CD4-positive, alpha-beta T cell treated with Interleukin-6 for 4 hours (primary cell): ENCODE results near the gene CD19.
A peak's percentile ranks its signal among the peaks of the same experiment; 100 is the strongest.
"Not testable (repeated sequence)": the region's sequence is repeated elsewhere in the genome, so short reads cannot be mapped to it uniquely, and the experiment has no call there.

Experiments used
- DNase-seq: peaks from one replicate; pipeline ENCODE4 v3.0.0-alpha.2; 2020; ENCODE audit warnings: mixed read lengths

Gene CD19

GRCh38 chr16:28910086-28911031 lies 21.4 kb upstream of the CD19 start:
- no peak for DNase-seq

DNA sequence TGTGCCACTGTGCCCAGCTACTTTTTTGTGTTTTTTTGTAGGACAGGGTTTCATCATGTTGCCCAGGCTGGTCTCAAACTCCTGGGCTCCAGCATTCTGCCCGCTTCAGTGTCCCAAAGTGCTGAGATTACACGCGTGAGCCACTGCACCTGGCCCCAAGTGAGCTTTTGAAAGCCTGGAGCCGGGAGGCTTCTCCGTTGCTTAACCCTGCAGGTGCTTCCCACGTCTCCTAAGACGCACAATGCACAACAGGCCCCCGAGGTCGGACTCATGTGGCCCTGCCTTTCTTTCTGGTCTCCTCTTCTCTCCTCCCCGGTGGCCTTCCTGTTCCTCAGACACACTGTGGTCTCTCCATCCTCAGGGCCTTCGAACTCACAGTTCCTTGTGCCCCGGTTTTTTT lies 19.2 kb upstream of the CD19 start:
- no peak for DNase-seq

- DNase-seq, result no peak
These were observed 17.6 kb upstream of the CD19 start for GRCh38 chr16:28913946-28914724.

GRCh38 chr16:28915181-28915580 lies 16.6 kb upstream of the CD19 start:
- no peak for DNase-seq

GRCh38 chr16:28917095-28917494 lies 14.7 kb upstream of the CD19 start:
- no peak for DNase-seq

DNA sequence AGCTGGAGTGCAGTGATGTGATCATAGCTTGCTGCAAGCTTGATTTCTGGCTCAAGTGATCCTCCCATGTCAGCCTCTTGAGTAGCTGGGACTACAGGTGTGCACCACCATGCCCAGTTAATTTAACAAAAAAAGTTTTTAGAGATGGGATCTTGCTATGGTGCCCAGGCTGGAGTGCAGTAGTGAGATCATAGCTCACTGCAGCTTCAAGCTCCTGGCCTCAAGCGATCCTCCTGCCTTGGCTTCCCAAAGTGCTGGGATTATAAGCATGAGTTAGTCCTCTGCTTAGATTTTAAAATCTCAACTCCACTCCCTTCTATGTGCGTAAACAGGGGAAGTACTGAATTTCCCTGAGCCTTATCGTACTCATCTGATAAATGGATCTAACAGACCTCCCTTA lies 13.1 kb upstream of the CD19 start:
- DNase-seq, result no peak

DNA sequence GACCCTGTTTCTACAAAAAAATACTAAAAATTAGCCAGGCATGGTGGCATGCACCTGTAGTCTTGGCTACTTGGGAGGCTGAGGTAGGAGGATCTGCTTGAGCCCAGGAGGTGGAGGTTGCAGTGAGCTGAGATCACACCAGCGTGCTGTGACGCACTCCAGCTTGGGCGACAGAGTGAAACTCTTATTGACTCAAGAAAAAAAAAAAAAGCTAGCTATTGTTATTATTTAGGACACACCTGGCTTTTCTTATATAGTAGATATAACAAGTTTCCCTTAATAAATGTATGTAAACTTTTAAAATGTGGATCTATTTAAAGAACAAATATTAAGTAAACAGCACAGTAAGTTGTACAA lies 8.6 kb upstream of the CD19 start:
- DNase-seq, result no peak

DNA sequence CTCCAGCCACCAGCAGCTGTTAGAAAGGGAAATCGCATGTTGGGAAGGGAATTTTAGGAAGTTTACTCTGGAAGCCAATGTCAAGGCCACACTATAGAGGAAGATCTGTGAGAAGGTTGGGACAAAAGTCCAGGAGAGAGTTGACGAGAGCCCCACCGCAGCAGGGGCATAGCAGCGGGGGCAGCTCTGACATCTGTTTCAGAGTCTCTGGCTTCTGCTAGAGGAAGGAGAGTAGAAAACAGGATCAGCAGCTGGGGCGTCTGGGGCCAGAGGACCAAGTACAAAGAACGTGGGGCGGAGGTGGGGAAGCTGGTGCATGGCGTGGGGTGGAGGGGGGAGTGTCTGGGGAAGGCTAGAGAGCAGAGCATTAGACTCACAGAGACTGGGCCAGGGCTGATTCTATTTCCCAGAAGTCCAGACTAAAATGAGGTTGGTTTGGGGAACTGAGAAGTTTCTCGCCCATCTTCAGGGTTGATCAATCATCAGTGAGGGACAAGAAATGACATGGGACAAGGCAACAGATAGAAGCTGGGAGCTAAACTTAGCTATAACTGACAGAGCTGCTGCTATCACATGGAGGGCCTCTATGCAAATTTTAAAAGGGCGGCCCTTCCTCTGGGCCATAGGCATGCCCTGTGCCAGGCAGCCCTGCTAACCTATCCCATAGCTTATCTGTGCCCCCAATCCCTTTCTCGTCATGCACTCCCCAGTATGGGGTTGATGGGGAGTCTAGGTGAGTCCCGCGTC lies 7.9 kb upstream of the CD19 start:
- DNase-seq, result no peak

DNA sequence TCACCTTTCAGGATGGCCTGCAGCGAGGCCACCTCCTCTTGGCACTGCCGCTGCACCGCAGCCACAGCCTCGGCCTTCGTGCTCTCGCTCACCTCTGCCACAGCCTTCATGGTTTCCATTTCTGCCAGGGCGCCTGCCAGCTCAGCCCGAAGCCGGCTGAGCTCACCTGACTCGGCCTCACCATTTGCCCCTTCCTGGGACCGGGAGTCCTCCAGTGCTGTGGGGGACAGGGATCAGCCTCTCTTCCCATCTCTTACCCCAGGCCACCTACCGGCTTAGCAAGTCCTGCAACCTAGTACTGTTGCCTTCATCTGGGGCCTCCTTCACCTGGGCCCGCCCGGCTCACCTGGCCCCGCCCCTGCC lies 7.4 kb upstream of the CD19 start:
- no peak for DNase-seq

DNA sequence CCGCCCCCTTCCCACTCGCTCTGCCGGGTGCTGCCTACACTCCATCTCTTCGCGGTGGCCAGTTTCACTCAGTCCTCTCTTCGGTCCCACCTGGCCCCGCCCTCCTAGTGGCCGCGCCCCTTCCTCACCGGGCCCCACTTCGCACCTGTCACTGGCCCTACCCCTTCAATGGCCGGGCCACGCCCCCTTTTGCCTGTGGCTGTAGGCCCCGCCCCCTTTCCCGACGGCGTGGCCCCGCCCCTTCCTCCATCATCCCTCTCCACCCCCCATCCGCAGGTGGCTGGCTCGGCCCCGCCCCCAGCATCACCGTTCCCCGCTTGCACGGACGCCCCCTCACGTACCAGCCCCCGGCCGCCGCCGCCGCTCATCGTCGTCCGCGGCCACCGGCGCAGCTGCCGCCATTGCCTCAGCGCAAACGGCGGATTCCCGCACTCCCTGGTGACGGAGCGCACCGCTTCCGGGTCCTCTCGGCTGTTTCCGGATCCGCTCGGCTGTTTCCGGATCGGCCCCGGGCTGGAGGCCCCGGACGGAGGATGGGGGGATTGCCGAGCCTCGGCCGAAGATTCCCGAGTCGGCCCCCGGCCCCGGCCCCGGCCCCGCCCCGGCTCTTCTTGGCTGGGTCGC lies 6.9 kb upstream of the CD19 start, which contains the start of gene RABEP2:
Gene RABEP2 (minus strand): TSS at position 477 of the 624 bp plus-strand sequence. CDS start 75 bp downstream, at position 402.
- peak; percentile 94 for DNase-seq

- peak; percentile 86 for DNase-seq
These were observed 6.2 kb upstream of the CD19 start for GRCh38 chr16:28925386-28926228.

GRCh38 chr16:28926284-28926683 lies 5.5 kb upstream of the CD19 start:
- not testable (repeated sequence) for DNase-seq

GRCh38 chr16:28927815-28928214 lies 4.0 kb upstream of the CD19 start:
- DNase-seq, result no peak

- no peak for DNase-seq
These were observed 1.6 kb upstream of the CD19 start for GRCh38 chr16:28930203-28930602.

DNA sequence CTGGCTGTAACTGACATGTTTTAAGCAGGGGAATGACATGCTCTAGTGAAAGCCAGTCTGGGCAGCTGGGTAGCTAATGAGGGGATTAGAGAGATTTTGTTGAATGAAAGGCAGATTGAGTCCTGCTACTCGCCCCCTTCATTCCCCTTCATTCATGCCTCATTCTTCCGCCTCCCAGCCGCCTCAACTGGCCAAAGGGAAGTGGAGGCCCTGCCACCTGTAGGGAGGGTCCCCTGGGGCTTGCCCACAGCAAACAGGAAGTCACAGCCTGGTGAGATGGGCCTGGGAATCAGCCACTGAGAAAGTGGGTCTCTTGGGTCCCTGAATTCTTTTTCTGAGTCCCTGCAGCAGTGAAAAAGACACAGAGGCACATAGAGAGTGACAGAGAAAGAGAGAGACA lies 1.1 kb upstream of the CD19 start:
- DNase-seq, result no peak

DNA sequence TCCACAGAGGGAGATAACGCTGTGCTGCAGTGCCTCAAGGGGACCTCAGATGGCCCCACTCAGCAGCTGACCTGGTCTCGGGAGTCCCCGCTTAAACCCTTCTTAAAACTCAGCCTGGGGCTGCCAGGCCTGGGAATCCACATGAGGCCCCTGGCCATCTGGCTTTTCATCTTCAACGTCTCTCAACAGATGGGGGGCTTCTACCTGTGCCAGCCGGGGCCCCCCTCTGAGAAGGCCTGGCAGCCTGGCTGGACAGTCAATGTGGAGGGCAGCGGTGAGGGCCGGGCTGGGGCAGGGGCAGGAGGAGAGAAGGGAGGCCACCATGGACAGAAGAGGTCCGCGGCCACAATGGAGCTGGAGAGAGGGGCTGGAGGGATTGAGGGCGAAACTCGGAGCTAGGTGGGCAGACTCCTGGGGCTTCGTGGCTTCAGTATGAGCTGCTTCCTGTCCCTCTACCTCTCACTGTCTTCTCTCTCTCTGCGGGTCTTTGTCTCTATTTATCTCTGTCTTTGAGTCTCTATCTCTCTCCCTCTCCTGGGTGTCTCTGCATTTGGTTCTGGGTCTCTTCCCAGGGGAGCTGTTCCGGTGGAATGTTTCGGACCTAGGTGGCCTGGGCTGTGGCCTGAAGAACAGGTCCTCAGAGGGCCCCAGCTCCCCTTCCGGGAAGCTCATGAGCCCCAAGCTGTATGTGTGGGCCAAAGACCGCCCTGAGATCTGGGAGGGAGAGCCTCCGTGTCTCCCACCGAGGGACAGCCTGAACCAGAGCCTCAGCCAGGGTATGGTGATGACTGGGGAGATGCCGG lies 769 bp downstream of the CD19 start:
- DNase-seq, result no peak

DNA sequence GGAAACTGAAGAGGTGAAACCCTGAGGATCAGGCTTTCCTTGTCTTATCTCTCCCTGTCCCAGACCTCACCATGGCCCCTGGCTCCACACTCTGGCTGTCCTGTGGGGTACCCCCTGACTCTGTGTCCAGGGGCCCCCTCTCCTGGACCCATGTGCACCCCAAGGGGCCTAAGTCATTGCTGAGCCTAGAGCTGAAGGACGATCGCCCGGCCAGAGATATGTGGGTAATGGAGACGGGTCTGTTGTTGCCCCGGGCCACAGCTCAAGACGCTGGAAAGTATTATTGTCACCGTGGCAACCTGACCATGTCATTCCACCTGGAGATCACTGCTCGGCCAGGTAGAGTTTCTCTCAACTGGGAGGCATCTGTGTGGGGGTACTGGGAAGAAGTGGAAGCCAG lies 1.4 kb downstream of the CD19 start:
- DNase-seq, result no peak

GRCh38 chr16:28935346-28935745 lies 3.6 kb downstream of the CD19 start:
- DNase-seq, result no peak

DNA sequence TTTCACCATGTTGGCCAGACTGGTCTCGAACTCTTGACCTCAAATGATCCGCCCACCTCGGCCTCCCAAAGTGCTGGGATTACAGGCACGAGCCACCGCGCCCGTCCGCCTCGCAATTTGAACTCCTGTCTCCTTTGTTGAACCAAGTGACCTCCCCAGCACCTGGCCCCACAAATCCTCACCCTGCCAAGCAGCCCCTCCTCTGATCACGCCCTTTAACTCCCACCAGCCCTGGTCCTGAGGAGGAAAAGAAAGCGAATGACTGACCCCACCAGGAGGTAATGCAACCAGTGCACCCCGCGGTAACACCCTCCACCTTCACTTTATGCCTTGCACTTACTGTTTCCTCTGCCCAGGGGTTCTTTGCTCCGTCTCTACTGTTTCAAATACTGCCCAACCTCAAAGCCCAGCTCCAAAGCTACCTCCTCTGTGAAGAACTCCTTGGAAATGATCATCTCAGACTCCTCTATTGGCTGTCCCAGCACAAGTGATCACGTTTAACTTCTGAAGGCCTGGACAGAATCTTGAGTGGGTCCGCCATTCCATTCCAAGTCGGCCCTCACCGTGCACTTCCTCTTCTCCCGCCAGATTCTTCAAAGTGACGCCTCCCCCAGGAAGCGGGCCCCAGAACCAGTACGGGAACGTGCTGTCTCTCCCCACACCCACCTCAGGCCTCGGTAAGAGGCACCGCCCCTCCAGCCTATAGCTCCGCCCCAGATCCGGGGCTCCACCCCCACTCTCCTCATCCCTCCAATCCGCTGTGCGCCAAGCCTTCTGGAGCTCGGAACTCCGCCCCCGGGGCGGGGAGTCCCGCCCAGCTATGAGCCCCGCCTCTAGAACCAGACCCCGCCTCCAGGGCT lies 4.4 kb downstream of the CD19 start:
- DNase-seq, result peak; percentile 81

- DNase-seq, result no peak
These were observed 5.0 kb downstream of the CD19 start for GRCh38 chr16:28936784-28937155.
